Caco-2 (cell line): ENCODE results near the gene ODAD3. TPM values are rescaled to one million over a fixed set of nuclear protein-coding genes. Genes with fewer than 3 reads are reported as not detected.

ENCODE experiments used
- BruUV-seq: library from RNA; stranded (reverse); fragments of 400-500 nt; replicated peaks from 2 replicates; lab custom pipeline; 2021; lab: Mats Ljungman, UMichigan
- CTCF ChIA-PET: fragments of 300-600 bp; sonication (Branson Sonifier 250); formaldehyde crosslinking; loops from one replicate; lab custom pipeline; 2022; ENCODE audit warnings: antibody characterized with exemption; lab: Charles Lee
- POLR2A ChIA-PET: fragments of 300-600 bp; sonication (Branson Sonifier 250); formaldehyde crosslinking; loops from one replicate; lab custom pipeline; 2022; ENCODE audit warnings: antibody characterized with exemption; lab: Charles Lee
- DNase-seq, 2 experiments: peaks; one replicate each; pipeline versions ENCODE4 v3.0.0 to v3.0.0-alpha.2; 2020 to 2022
- H3K27me3 ChIP-seq: replicated peaks from 2 replicates; pipeline ENCODE4 v1.6.0; 2011; ENCODE audit warnings: low read length; ENCODE audit not compliant: control insufficient read depth, insufficient read depth
- H3K36me3 ChIP-seq: 2 replicates; pipeline ENCODE4 v1.5.1; 2011; ENCODE audit warnings: low read length; ENCODE audit not compliant: control insufficient read depth, insufficient read depth
- H3K4me1 ChIP-seq: fragments of 250-450 bp; sonication (Bioruptor Pico); 2 replicates; pipeline ENCODE4 v1.5.1; 2020; ENCODE audit warnings: mild to moderate bottlenecking
- H3K4me3 ChIP-seq: 2 replicates; pipeline ENCODE4 v1.5.1; 2011; ENCODE audit warnings: low read depth, mild to moderate bottlenecking, control low read depth, low read length
- H3K9me3 ChIP-seq: fragments of 250-450 bp; sonication (Bioruptor Pico); 2 replicates; pipeline ENCODE4 v1.5.1; 2020; ENCODE audit warnings: mild to moderate bottlenecking, moderate library complexity
- H3K27ac Mint-ChIP-seq: one replicate; pipeline ENCODE4 v1.8.0; 2022; ENCODE audit warnings: mixed read lengths; ENCODE audit not compliant: unreplicated experiment
- H3K27me3 Mint-ChIP-seq: one replicate; pipeline ENCODE4 v1.8.0; 2022; ENCODE audit warnings: mixed read lengths; ENCODE audit not compliant: insufficient read depth, unreplicated experiment
- H3K36me3 Mint-ChIP-seq: one replicate; pipeline ENCODE4 v1.8.0; 2022; ENCODE audit warnings: mild to moderate bottlenecking, mixed read lengths; ENCODE audit not compliant: insufficient read depth, unreplicated experiment
- H3K4me1 Mint-ChIP-seq: one replicate; pipeline ENCODE4 v1.8.0; 2022; ENCODE audit warnings: low read depth, mixed read lengths; ENCODE audit not compliant: unreplicated experiment
- H3K4me3 Mint-ChIP-seq: one replicate; pipeline ENCODE4 v1.8.0; 2022; ENCODE audit warnings: mild to moderate bottlenecking, moderate library complexity, mixed read lengths; ENCODE audit not compliant: unreplicated experiment
- H3K9me3 Mint-ChIP-seq: one replicate; pipeline ENCODE4 v1.8.0; 2022; ENCODE audit warnings: mixed read lengths; ENCODE audit not compliant: unreplicated experiment
- CTCF ChIP-seq, 2 experiments: fragments of 200-600 bp in 1 of 2; IDR thresholded peaks; 1 replicate in 1 of 2; 2 replicates in 1 of 2; pipeline versions ENCODE4 v1.5.1 to v1.8.0; 2011 to 2022; ENCODE audit warnings: antibody characterized with exemption in 1 of 2, control low read depth in 1 of 2, inconsistent platforms in 1 of 2, low read depth in 1 of 2, low read length in 1 of 2, mild to moderate bottlenecking in 1 of 2, moderate library complexity in 1 of 2; ENCODE audit not compliant: insufficient read depth in 1 of 2, severe bottlenecking in 1 of 2, unreplicated experiment in 1 of 2
- intact Hi-C: fragments of 100-400 bp; cut with micrococcal nuclease; formaldehyde crosslinking; loops from one replicate; pipeline ENCODE4 v1.10.0; 2022; ENCODE audit not compliant: unreplicated experiment
- total RNA-seq: library from RNA; stranded (reverse); gene quantifications from 2 replicates; pipeline ENCODE4 v1.2.3, GENCODE V29; 2022

Gene ODAD3
- total RNA-seq, 1 experiment from 2014 or later, result not detected

GRCh38 chr19:11426656-11427055 is 8.3 kb downstream of the ODAD3 start:
- CTCF ChIA-PET, result no interaction called here
- H3K27ac Mint-ChIP-seq, result no peak overlapping the region

GRCh38 chr19:11425719-11426457 is 9.0 kb downstream of the ODAD3 start:
- ChIA-PET CTCF (interaction anchor here (0.6 kb wide), 1 partner anchor 45 kb away, joined by 3 read pairs; no protein-coding TSS in a partner anchor), POLR2A (no interaction called here)
- no peaks in the 10 kb centered on the region for H3K9me3 Mint-ChIP-seq
- intact Hi-C loops, result no loop called here
- Histone ChIP-seq H3K4me3 (no peak overlapping the region), H3K4me1 (no peaks in the 10 kb centered on the region), H3K36me3 (no peaks in the 10 kb centered on the region), H3K27me3 (no peaks in the 10 kb centered on the region), H3K9me3 (no peaks in the 10 kb centered on the region)
- BruUV-seq, result no TSS peak
- H3K36me3 Mint-ChIP-seq, result no peaks in the 10 kb centered on the region
- no peak for TF ChIP-seq CTCF (IDR thresholded peaks at IDR 0.05; ENCODE audit: insufficient read depth in 1 of 2, low read depth in 1 of 2, low read length in 1 of 2, severe bottlenecking in 1 of 2, unreplicated experiment in 1 of 2)
- DNase-seq, result no peak
- no peak overlapping the region for H3K4me3 Mint-ChIP-seq
- H3K4me1 Mint-ChIP-seq, result peaks cover 6% of the 10 kb centered on the region
- H3K27me3 Mint-ChIP-seq, result no peaks in the 10 kb centered on the region
- H3K27ac Mint-ChIP-seq, result no peak overlapping the region

More at GRCh38 chr19:11426656-11427055, 8.3 kb downstream of the ODAD3 start:
- Histone ChIP-seq H3K9me3 (no peaks in the 10 kb centered on the region), H3K4me3 (no peak overlapping the region), H3K27me3 (no peaks in the 10 kb centered on the region), H3K4me1 (no peaks in the 10 kb centered on the region), H3K36me3 (no peaks in the 10 kb centered on the region)
- DNase-seq, result no peak
- no peaks in the 10 kb centered on the region for H3K27me3 Mint-ChIP-seq
- POLR2A ChIA-PET, result no interaction called here
- H3K4me1 Mint-ChIP-seq, result peaks cover 6% of the 10 kb centered on the region
- no peak overlapping the region for H3K4me3 Mint-ChIP-seq
- no TSS peak for BruUV-seq
- no peaks in the 10 kb centered on the region for H3K36me3 Mint-ChIP-seq
- intact Hi-C loops, result no loop called here
- no peak for TF ChIP-seq CTCF (IDR thresholded peaks at IDR 0.05; ENCODE audit: insufficient read depth in 1 of 2, low read depth in 1 of 2, low read length in 1 of 2, severe bottlenecking in 1 of 2, unreplicated experiment in 1 of 2)
- H3K9me3 Mint-ChIP-seq, result no peaks in the 10 kb centered on the region

- ChIA-PET POLR2A (interaction anchor here (0.7 kb wide), 1 partner anchor 432 kb away, joined by 13 read pairs; no protein-coding TSS in a partner anchor), CTCF (interaction anchor here (0.6 to 0.9 kb wide), 2 partner anchors 43 to 489 kb away, joined by 3 to 4 read pairs; no protein-coding TSS in a partner anchor)
- Mint-ChIP-seq H3K27me3 (no peaks in the 10 kb centered on the region), H3K36me3 (no peaks in the 10 kb centered on the region), H3K4me1 (peaks cover 6% of the 10 kb centered on the region), H3K9me3 (no peaks in the 10 kb centered on the region), H3K4me3 (no peak overlapping the region), H3K27ac (no peak overlapping the region)
- H3K36me3 ChIP-seq, result no peaks in the 10 kb centered on the region
- TF ChIP-seq CTCF (IDR thresholded peaks at IDR 0.05; ENCODE audit: insufficient read depth in 1 of 2, low read depth in 1 of 2, low read length in 1 of 2, severe bottlenecking in 1 of 2, unreplicated experiment in 1 of 2), result no peak
- no peak for DNase-seq
- no peaks in the 10 kb centered on the region for H3K4me1 ChIP-seq
- no TSS peak for BruUV-seq
- H3K27me3 ChIP-seq, result no peaks in the 10 kb centered on the region
- no peak overlapping the region for H3K4me3 ChIP-seq
- intact Hi-C loops, result no loop called here
- H3K9me3 ChIP-seq, result no peaks in the 10 kb centered on the region
Measured at GRCh38 chr19:11423791-11424181, 11.1 kb downstream of the ODAD3 start.
